ENCODE results near the gene DSCAML1.

Gene DSCAML1

GRCh38 chr11:117839380-117839881 is 42.4 kb upstream of the DSCAML1 start:
- DNase-seq (ENCODE audit: extremely low read depth, low read depth) = no peak
- TF ChIP-seq CTCF (IDR thresholded peaks at IDR 0.05; ENCODE audit: low read depth, low read length) = no peak

DNA sequence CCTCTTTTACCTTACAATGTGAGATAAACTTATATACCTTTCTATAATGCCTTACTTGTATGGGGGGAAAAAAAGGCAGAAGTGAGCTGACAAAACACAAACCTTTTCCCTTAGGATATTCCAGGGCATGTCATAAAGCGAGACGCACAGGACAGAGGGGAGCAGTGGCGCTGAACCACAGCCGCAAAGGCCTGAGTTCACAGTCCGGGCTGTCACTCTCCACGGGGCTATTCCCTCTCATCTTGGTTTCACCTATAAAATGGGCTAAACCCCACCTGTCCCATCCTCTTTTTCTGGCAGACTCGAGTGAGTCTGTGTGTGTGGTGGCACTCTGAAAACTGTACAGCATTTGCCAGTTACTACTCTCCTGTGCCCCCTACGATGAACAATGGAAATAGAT is 41.9 kb upstream of the DSCAML1 start:
- no peak for TF ChIP-seq CTCF (IDR thresholded peaks at IDR 0.05; ENCODE audit: low read depth, low read length)
- no peak for DNase-seq (ENCODE audit: extremely low read depth, low read depth)

- DNase-seq (ENCODE audit: extremely low read depth, low read depth) = no peak
- TF ChIP-seq CTCF (IDR thresholded peaks at IDR 0.05; ENCODE audit: low read depth, low read length) = no peak
These were observed 40.8 kb upstream of the DSCAML1 start for GRCh38 chr11:117837791-117838190.

DNA sequence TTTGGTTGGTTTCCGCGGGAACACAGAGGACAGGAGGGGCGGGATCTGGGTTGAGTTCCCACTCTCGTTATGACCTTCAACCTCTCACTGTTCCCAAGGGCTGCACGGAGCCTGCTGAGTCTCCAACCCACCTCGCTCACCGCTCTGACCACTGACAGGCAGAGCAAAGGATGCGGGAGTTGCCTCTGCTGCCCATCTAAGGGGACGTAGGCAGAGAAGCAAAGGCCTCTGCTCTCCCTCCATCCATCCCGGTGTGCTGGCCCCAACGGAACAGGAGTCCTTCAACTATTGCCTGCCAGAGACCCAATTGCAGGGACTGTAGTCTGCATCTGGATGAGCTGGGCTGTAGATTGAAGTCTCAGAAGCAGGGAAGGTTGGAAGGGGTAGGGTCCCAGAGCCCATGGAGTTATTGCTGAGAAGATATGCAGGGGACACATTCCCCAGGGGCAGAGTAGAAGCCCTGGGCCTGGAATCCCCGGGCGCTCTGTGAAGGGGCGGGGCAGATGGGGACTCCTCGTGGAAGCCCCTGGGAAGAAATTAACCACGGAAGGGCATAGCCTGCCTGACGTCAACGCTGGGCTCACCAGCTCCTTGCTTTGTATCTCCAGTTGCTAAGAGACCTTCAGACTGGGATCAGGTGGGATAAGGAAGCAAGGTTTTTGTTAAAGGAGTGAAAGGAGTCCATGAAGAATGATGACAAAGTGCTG is 40.2 kb upstream of the DSCAML1 start:
- TF ChIP-seq CTCF (IDR thresholded peaks at IDR 0.05; ENCODE audit: low read depth, low read length) = no peak
- no peak for DNase-seq (ENCODE audit: extremely low read depth, low read depth)

DNA sequence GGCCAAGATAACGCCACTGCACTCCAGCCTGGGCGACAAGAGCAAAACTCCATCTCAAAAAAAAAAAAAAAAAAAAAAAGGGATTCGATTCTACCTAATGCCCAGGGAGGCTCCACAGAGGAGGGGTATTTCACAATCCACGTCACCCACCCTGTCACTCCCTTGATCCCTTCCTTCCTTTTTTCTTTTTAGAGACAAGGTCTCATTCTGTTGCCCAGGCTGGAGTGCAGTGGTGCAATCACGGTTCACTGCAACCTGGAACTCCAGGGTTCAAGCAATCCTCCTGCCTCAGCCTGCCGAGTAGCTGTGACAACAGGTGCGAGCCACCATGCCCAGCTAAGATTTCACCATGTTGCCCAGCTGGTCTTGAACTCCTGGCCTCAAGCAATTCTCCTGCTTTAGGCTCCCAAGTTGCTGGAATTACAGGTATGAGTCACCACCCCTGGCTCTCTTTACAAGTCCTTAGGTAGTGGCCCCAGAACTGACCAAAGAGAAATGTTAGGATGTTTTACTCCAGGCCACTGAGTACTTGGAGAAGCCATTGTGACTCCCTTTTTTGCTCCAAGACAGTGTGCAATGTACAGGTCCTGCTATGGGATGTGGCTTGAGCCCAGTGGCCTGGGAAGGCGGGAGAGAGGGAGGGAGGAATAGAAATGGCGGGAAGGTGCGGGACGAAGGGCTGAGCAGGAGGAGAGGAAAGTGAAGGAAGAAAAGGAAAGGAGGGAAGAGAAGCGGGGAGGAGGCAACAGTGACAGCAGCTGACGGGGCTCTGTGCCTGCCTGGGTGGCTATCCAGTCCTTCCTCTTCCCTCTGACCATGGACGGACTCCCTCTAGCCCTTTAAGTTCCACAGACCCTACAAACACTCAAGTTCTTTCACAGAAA is 39.3 kb upstream of the DSCAML1 start:
- DNase-seq (ENCODE audit: extremely low read depth, low read depth) = no peak
- no peak for TF ChIP-seq CTCF (IDR thresholded peaks at IDR 0.05; ENCODE audit: low read depth, low read length)

GRCh38 chr11:117835576-117835975 is 38.6 kb upstream of the DSCAML1 start:
- no peak for DNase-seq (ENCODE audit: extremely low read depth, low read depth)
- no peak for TF ChIP-seq CTCF (IDR thresholded peaks at IDR 0.05; ENCODE audit: low read depth, low read length)
